ENCODE measurements around the gene FTO. TPM values are rescaled to one million over a fixed set of nuclear protein-coding genes. Genes with fewer than 3 reads are reported as not detected.

The FTO gene
- polyA plus RNA-seq, 10 donors, result 48.3 to 68.6 (median 62.8) TPM

GRCh38 chr16:53998024-53998810 lies 294.3 kb downstream of the FTO start:
- no peak for DNase-seq

DNA sequence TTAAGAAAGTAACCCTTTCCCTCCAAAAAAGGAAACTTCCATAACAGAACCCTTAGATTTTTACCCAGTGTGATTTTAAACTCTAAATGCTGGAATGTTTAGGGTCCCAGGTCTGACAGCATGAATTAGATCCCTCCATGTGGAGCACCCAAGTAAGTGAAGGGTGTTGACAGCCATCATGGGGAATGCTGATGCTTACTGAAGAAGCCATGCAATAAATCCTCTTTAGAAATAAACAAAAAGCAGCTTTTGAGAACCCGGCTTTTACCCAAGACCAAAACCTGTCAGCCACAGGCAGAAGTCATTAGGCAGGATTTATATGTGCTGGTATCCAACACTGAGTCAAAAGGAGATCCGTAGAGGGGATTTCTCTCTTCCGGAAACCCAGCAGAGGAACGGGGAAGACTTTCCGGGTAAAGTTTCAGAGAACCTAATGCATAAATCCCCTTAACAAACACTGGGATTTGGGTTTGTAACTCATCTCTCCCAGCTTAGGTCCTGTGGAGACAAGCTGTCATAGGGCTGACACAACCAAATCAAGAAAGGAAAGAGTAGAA lies 295.1 kb downstream of the FTO start:
- no peak for DNase-seq

GRCh38 chr16:53999841-54000240 lies 295.9 kb downstream of the FTO start:
- DNase-seq, result no peak

DNA sequence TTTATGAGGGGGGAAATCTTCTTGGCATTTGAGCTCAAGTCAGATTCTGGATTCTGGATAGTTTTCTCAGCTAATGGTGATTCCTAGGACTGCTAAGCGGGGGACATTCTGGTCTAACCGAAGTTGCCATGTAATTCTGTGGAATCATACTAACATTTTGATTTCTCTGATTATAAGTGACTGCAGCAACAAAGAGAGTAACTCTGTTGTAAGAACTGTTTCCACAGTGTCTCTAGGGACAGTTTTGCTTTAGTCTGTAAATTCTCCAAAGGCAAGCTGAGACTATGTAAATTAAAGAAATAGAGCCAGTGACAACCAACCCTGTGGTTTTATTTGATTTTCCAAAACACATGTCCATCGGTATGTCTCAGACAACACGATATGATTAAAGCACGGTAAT lies 296.4 kb downstream of the FTO start:
- DNase-seq, result no peak

GRCh38 chr16:54006693-54007092 lies 302.7 kb downstream of the FTO start:
- no peak for DNase-seq

DNA sequence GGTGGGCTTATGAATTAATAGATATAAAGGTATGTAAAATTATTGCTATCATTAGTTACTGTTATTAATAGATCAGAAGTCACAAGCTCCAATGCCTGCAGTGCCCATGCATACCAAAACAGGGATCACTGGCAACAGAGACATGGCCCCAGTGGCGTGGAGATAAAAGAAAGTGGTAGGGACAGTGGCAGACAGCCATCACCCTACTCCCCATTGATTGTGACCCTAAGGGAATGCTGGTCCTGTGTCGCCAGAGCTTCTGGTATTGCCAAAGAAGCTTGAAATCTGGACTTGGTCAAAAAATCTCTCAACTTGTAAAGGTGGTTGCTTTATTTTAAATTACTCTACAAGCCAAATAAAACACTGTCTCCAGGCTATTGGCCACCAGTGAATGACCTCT lies 303.5 kb downstream of the FTO start:
- no peak for DNase-seq

GRCh38 chr16:54009464-54010176 lies 305.7 kb downstream of the FTO start:
- DNase-seq, result no peak

DNA sequence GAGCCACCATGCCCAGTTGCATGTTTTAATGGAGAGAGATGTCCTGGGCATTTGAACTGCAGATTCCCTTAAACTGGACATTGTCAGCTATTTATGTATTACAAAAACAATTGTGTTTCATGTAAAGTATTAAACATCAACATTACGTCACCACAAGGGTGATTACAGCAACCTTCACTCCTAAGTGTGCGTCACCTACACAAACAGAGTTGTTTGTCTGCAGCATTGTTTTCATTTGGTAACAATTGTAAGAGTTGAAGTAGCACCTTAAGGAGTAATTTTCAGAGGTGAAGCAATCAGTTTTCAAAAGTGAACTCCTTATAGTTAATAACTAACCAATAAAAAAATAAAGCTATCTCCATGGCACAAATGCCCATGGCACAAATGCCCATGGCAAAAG lies 311.2 kb downstream of the FTO start:
- DNase-seq, result no peak

- DNase-seq, result no peak
Observed at GRCh38 chr16:54022362-54022761, 318.4 kb downstream of the FTO start.

GRCh38 chr16:54026456-54026855 lies 322.5 kb downstream of the FTO start:
- DNase-seq, result no peak

DNA sequence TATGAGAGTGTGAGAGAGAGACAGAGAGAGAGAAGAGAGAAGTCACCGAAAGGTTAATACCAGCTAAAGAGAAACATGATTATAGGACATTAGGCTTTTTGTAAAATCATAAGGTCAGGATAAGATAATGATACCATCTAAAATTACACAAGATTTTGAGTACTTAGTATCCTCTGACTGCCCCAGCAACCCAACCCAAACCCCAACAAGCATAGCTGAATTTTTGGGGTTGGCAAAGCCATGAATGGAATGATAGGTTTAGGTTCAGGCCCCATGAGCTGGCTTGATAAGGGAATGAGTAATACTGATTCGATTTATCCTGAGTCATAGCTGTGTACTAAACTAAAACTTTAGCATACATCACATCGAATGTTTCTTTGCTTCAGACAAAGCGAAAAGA lies 323.1 kb downstream of the FTO start:
- peak in 1 of 3 donors; percentile 28 for DNase-seq

DNA sequence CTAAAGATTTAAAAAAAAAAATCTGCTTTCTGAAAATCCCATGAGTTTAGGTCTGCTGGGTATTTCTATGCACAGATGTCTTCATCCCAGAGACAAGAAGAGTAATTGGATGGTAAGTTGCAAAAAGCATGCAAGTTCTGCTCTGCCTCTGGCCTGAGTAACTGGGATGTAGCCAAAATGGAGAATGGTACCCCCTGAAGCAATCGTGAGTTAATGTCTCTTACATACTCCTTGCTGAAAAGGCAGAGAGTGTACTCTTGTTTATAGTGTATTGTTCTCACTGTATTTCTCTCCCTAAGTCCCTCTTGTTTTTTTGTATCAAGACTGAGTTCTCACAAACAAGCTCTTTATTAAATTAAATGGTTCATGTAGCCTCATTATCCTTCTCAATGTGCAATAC lies 323.6 kb downstream of the FTO start:
- no peak for DNase-seq

- DNase-seq, result no peak
Observed at GRCh38 chr16:54027995-54028394, 324.0 kb downstream of the FTO start.

DNA sequence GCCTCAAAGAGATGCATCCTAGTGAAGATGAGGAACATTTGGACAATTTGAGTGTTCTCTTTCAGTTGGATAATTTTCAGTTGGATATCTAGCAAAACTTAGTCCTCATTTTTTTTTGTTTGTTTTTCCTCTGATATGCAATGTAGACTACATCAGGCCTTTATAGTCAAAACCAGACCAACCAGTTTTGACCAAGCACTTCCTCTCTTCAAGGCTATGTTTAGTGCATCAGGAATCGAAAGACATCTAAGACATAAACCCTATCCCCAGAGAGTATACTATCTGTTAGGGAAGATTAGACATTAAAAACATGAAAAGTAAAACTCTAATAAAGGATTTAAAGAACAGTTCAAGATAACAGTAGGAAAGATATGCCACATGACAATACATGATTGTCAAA lies 326.5 kb downstream of the FTO start:
- no peak for DNase-seq

DNA sequence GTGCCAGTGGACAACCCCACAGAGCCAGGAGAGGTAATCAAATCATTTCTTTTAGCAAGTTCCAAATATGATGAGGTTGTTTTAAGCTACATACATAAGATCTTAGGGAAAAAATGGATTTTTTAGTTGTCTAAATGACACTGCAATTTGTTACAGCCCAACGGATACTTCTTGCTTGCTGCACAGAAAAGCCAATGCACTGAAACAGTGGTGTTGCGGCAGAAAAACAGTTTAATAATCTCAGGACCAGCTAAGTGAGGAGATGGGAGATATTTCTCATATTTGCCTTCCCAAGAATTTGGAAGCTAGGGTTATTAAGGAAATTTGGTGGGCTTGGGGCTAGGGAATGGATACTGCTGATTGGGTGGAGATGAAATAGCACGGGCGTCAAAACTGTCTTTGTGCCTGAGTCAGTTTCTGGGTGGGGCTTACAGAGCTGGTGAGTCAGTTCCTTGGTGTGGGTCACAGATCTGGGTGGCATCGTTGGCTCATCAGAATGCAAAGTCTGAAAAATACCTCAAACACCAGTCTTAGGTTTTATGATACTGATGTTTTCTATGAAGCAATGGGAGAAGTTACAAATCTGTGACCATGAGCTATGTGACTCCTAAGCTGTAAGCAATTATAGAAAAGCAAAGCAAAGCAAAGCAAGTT lies 327.3 kb downstream of the FTO start:
- DNase-seq, result no peak

GRCh38 chr16:54033747-54034146 lies 329.8 kb downstream of the FTO start:
- no peak for DNase-seq

DNA sequence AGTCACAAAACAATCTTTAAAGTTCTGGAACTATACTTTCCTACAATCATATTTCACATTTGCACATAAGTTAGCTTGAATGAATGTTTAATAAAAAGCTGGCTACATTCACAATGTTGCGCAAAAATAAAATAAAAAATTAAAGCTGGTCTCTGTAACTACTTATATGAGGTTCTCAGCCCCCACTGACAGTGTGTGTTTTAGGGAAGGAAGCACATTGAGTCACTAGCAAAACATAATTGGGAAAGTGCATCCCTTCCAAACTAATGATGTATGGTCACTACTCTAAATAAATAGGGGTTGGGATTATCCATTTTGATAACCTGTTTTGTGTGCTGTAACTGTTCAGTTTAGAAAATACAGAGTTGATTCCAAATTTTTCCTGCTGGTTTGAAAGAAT lies 330.7 kb downstream of the FTO start:
- DNase-seq, result no peak

GRCh38 chr16:54040480-54040879 lies 336.5 kb downstream of the FTO start:
- DNase-seq, result no peak

- DNase-seq, result no peak
Observed at GRCh38 chr16:54040975-54041374, 337.0 kb downstream of the FTO start.

- no peak for DNase-seq
Observed at GRCh38 chr16:54048586-54049495, 344.9 kb downstream of the FTO start.

Data from muscle of back (tissue), 11 donors.